NCI-H526 treated with DMSO at 0.1 percent for 48 hours (cell line): Measurements from ENCODE around the gene NDC80.
A peak's percentile ranks its signal among the peaks of the same experiment; 100 is the strongest.

Experiments used
- DNase-seq: peaks from one replicate; lab custom pipeline; 2025; lab: John Stamatoyannopoulos, UW

The NDC80 gene

DNA sequence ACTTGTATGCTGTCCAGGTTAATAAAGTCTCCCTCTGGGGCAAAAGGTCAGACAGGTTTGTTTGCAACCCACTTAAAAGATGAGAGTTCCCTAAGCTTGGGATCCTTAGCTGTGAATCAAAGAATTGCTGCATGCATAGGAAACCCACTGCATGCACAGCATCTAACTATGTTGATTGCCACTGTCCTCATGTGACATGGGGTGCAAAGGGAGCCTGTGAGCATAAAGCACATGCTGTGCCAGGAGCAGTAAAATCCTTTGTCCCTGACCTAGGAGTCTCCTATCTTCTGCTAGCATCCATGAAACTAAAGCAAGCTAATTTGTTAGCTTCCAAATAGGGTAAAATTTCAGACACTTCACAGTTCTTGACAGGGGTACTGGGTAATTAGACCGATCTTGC lies 13.8 kb upstream of the NDC80 start:
- DNase-seq = no peak

- no peak for DNase-seq
Observed at GRCh38 chr18:2559249-2559648, 12.1 kb upstream of the NDC80 start.

DNA sequence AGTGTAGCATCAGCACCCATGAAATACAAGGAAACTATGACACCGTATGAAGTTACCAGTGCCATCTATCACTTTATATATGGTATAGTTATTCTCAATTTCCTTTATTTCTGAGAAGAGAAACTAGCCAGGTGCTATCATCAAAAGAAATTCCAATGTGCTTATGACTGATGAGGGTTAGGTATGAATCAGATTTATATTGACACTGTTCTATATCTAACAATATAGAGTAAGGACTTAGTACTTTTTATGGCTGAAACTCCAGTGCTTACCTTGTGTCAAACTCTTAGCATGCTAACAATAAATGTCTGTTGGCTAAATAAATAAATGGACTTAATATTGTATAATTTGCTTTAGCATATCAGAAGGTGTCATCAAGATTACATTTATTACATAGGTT lies 7.0 kb upstream of the NDC80 start:
- DNase-seq = no peak

DNA sequence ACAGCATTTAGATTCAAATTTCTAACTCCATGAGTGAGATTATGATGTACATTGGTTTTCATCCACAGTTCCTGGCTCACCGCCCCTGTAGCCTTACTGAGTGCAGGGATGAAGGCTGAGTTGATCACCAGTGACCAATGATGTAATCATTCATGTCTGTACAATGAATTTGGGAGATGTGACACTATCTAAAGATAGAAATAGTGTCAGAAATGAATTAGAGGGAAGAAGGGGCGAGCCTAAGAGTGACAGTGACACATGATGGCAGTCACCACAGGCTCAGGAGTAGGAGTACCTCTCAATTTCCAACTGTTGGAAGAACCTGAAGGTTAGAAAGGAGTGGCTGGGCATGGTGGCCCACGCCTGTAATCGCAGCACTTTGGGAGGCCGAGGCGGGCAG lies 3.2 kb upstream of the NDC80 start:
- DNase-seq = no peak

DNA sequence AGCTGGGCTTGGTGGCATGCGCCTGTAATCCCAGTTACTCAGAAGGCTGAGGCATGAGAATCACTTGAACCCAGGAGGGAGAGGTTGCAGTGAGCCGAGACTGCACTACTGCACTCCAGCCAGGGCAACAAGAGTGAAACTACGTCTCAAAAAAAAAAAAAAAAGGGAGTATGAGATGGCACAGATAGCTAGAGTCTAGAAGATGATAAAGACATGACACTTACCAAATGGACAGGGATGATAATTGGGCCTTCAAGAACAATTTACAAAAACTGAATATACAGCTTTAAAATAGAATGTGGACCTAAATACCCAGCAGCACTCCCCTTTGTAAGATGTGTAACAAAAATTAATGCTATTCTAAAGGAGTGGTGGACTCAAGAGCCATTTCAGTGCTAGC lies 2.8 kb upstream of the NDC80 start:
- no peak for DNase-seq

DNA sequence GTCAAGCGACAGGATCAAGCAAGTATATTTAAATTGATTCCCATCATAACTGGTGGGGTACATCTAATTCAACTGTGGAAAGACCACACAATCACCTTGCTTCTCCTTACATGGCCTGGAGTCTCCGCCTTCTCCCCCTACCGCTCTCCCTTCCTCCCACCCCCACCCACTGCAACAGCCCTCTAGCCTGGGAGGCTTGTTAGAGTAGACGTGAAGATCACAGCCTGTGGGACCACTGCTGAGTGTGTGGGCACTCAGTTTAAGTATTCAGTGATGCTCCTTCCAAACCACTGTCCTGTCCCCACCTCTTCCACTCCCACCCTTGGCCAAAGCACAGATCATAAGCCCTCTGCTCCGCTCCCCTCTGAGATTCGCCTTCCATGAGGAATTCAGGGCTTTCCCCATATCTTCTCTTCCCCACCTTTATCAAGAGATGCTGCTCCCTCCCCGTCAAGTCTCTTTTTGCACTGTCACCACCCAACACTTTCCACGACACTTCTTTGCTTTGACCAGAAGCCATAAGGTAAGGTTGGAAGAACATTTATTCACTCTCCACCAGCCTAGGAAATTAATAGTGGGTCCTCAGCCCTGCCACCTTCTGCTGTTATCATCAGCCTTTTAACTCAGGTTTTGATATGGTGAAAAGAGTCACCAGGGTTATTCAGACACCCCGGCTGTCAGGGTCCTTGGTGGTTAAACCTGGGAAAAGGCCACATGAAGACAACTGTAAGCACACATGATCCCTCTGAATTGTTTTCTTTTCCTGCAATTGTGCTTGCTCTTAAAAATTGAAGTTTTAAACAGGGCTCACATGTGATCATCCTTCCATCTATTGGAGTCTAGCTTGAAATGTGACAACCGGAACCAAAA lies 1.8 kb upstream of the NDC80 start:
- DNase-seq = no peak

GRCh38 chr18:2570772-2571199 lies 571 bp upstream of the NDC80 start:
- DNase-seq = no peak

DNA sequence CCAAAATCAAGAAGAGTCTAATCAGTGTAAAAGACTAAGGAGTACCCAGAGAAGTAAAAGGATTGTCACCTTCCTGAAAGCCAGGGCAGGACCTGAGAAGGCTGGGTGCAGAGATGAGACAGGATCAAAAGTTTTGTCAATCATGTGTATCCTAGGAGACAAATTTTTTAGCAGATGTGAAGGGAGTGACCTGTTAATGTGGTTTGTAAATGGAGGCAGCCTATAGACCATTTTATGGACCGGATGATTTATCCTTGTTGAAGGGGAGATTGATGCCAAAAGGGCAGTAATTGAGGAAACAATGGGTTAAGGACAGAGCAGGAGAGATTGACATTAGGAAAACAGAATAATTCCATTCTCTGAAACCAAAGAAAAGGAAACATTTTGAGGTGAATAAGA lies 813 bp downstream of the NDC80 start:
- DNase-seq = no peak

GRCh38 chr18:2572892-2573291 lies 1.5 kb downstream of the NDC80 start:
- DNase-seq = no peak

GRCh38 chr18:2573408-2573807 lies 2.1 kb downstream of the NDC80 start:
- DNase-seq = peak; percentile 4

GRCh38 chr18:2587788-2588187 lies 16.4 kb downstream of the NDC80 start:
- no peak for DNase-seq

DNA sequence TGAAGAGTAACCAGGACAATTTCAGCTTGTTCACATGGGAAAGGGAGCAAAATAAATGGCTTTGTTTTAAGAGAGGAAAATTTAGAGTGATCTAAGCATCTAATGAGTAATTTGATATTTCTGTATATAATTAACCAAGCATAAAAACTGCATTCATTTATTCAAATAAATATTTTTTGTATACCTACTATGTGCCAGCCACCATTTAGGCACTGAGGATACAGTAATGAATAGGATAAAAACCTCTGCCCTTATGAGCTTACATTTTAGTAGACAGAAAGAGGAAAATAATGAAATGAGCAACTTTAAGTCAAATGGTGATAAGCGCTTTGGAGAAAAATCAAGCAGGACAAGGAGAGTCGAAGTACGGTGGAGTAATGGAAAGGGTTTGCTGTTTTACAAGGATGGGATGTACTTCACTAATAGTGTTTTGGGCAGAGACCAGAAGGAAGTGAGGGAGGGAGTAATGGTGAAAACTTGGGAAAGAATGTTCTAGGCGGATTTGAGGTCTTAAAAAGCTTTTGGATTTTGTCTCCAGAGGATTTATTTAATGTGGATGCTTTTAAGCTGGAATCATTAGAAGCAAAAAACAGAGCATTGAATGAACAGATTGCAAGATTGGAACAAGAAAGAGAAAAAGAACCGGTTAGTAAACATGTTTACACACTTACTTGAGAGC lies 17.4 kb downstream of the NDC80 start:
- no peak for DNase-seq

DNA sequence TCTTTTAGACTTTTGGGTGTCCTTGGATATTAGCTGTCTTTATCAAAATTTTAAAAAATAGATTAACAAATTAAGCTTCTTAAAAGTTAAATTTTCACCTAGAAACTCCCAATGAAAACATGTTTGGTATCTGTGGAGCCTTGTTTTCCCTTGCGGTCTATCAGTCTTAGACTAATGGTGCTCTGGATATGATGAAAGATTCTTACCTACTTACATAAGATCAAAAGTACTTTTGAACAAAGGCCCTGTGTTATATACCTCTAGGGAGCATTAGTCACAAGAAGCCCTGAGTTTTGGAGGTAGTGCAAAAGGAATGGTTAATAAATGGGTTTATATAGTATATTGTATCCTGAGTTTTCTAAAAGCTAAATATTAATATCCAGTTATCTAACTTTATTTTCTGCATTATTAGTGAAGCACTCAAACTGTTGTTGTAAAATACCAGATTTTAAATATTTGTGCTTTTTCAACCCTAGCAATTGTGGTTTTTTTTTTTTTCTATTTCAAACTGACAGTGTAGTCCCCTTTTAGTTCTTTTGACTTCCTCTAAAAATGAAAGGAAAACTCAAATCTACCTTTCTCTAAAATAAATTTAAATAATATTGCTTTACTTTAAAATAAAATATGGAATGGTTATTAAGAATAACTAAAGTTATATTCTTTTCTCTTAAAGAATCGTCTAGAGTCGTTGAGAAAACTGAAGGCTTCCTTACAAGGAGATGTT lies 18.1 kb downstream of the NDC80 start:
- DNase-seq = no peak

DNA sequence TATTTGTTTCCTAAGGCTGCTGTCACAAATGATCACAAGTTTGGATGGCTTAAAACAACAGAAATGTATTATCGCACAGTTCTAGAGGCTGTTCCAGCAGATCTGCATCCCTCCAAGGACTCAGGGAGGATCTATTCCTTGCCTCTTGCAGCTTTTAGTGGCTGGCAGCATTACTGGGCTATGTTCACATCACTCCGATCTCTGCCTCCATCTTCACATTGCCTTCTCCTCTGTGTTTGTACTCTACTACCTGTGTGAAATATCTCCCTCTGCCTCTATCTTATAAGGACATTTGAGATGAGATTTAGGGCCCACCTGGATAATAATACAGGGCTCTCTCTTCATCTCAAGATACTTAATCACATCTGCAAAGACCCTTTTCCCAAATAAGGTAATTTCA lies 18.9 kb downstream of the NDC80 start:
- DNase-seq = no peak

DNA sequence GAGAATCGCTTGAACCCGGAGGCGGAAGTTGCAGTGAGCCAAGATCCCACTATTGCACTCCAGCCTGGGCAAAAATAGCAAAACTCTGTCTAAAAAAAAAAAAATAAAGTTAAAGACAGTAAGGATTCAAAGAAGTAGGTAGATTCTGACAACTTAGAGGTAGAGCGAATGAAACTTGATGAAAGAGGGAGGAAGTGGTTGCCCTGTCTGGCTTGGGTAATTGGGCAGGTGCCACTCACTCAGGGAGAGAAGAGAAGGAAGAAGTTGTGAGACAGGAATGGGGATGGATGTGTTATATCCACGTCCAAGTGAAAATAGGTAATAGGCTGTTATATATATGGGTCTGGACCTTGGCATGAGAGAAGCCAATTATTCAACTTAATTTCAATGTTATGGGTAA lies 26.3 kb downstream of the NDC80 start:
- DNase-seq = no peak

- DNase-seq = no peak
Observed at GRCh38 chr18:2602844-2603243, 31.5 kb downstream of the NDC80 start.

DNA sequence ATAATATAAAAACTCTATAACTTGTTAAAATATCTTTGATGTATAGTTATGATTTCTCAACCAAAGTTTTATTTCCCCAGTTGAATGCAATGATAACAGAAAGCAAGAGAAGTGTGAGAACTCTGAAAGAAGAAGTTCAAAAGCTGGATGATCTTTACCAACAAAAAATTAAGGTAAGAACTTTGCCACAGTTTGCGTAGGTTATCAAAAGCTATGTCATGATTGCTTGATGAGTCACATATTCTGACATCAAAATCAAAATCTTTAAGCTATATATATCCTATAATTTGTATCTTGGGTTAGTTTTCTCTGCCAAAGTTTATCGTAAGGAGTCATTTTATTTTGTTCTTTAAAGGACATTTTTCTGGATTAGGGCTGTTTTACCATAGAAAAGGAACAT lies 35.0 kb downstream of the NDC80 start:
- no peak for DNase-seq

DNA sequence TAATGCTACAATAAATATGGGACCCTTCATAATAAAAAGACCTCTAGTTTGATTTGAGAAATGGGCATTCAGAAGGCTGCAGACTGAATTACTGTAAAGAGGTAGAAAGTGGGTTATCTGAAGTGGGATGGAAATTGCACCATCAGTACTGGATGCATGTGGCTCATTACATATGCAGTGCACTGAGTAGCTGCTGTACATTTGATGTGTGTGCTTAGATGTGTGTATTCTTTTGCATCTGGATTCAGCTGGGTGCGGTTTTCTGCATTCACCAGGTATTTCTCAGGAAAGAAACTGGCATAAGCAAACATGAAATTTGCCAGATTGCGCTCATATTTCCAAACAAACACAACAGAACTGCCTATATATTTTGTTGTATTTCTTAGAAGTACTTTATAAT lies 38.2 kb downstream of the NDC80 start:
- no peak for DNase-seq

DNA sequence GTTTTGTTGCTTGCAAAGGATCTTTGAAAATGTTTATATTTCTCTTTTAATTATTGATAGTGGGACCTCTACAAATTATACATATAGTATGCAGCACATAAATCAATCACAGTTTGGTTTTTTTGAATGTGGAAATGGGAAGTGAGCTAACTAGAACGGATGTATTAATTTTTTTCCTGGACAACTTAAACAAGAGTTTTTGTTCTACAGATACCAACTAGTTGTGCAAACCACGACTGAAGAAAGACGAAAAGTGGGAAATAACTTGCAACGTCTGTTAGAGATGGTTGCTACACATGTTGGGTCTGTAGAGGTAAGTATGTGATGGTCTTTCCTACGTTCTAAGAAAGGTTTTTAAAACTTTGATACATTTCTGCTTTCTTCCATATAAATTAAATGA lies 39.2 kb downstream of the NDC80 start:
- no peak for DNase-seq

- no peak for DNase-seq
Observed at GRCh38 chr18:2612996-2613395, 41.6 kb downstream of the NDC80 start.

GRCh38 chr18:2617401-2617998 lies 46.1 kb downstream of the NDC80 start:
- DNase-seq = no peak

- DNase-seq = no peak
Observed at GRCh38 chr18:2618009-2618408, 46.7 kb downstream of the NDC80 start.

- no peak for DNase-seq
Observed at GRCh38 chr18:2625217-2625616, 53.9 kb downstream of the NDC80 start.
